Activated T-cell treated with anti-CD3 and anti-CD28 coated beads, Interleukin-2, amount 50 U/mL, for 48 hours (primary cell): ENCODE data around the gene CDKN1C.
"Not testable (repeated sequence)": the region's sequence is repeated elsewhere in the genome, so short reads cannot be mapped to it uniquely, and the experiment has no call there.

Source experiments
- DNase-seq, 2 experiments: peaks; one replicate each; pipeline ENCODE4 v3.0.0-alpha.2; 2020

Gene CDKN1C

GRCh38 chr11:2922655-2923054, 37.1 kb upstream of the CDKN1C start:
- DNase-seq, result no peak

- no peak for DNase-seq
Measured at GRCh38 chr11:2921742-2922493, 36.3 kb upstream of the CDKN1C start.

GRCh38 chr11:2921261-2921660, 35.7 kb upstream of the CDKN1C start:
- DNase-seq, result no peak

GRCh38 chr11:2920343-2920742, 34.8 kb upstream of the CDKN1C start:
- DNase-seq, result no peak

GRCh38 chr11:2919837-2920236, 34.3 kb upstream of the CDKN1C start:
- no peak for DNase-seq

- DNase-seq, result no peak
Measured at GRCh38 chr11:2919188-2919587, 33.6 kb upstream of the CDKN1C start.

- DNase-seq, result no peak
Measured at GRCh38 chr11:2917842-2918490, 32.4 kb upstream of the CDKN1C start.

GRCh38 chr11:2916892-2917645, 31.5 kb upstream of the CDKN1C start:
- DNase-seq, result no peak

- DNase-seq, result no peak
Measured at GRCh38 chr11:2916114-2916891, 30.7 kb upstream of the CDKN1C start.

- no peak for DNase-seq
Measured at GRCh38 chr11:2915473-2915872, 29.9 kb upstream of the CDKN1C start.

- no peak for DNase-seq
Measured at GRCh38 chr11:2914455-2915195, 29.1 kb upstream of the CDKN1C start.

GRCh38 chr11:2913776-2914175, 28.2 kb upstream of the CDKN1C start:
- no peak for DNase-seq

- DNase-seq, result no peak
Measured at GRCh38 chr11:2913019-2913431, 27.4 kb upstream of the CDKN1C start.

GRCh38 chr11:2912498-2912897, 26.9 kb upstream of the CDKN1C start:
- DNase-seq, result no peak

GRCh38 chr11:2911785-2912391, 26.3 kb upstream of the CDKN1C start:
- no peak for DNase-seq

GRCh38 chr11:2911088-2911784, 25.7 kb upstream of the CDKN1C start:
- no peak for DNase-seq

- no peak for DNase-seq
Measured at GRCh38 chr11:2910401-2910955, 24.9 kb upstream of the CDKN1C start.

- no peak for DNase-seq
Measured at GRCh38 chr11:2909133-2909902, 23.7 kb upstream of the CDKN1C start.

- no peak for DNase-seq
Measured at GRCh38 chr11:2908130-2908529, 22.6 kb upstream of the CDKN1C start.

GRCh38 chr11:2905299-2905698, 19.7 kb upstream of the CDKN1C start:
- DNase-seq, result not testable (repeated sequence)
